HG02759 (cell line): ENCODE measurements around the gene TRIOBP.

ENCODE experiments used
- ATAC-seq: cut with Tn5 transposase; IDR thresholded peaks from one replicate; pipeline ENCODE4 v1.9.1; 2021; ENCODE audit warnings: mild to moderate bottlenecking, moderate library complexity; ENCODE audit not compliant: unreplicated experiment

Gene TRIOBP

GRCh38 chr22:37747080-37747714, 50.3 kb downstream of the TRIOBP start:
- ATAC-seq, result no peak

GRCh38 chr22:37747715-37748100, 50.9 kb downstream of the TRIOBP start:
- ATAC-seq, result no peak

GRCh38 chr22:37748659-37749058, 51.8 kb downstream of the TRIOBP start:
- ATAC-seq, result no peak

- no peak for ATAC-seq
Observed at GRCh38 chr22:37749226-37749625, 52.4 kb downstream of the TRIOBP start.

DNA sequence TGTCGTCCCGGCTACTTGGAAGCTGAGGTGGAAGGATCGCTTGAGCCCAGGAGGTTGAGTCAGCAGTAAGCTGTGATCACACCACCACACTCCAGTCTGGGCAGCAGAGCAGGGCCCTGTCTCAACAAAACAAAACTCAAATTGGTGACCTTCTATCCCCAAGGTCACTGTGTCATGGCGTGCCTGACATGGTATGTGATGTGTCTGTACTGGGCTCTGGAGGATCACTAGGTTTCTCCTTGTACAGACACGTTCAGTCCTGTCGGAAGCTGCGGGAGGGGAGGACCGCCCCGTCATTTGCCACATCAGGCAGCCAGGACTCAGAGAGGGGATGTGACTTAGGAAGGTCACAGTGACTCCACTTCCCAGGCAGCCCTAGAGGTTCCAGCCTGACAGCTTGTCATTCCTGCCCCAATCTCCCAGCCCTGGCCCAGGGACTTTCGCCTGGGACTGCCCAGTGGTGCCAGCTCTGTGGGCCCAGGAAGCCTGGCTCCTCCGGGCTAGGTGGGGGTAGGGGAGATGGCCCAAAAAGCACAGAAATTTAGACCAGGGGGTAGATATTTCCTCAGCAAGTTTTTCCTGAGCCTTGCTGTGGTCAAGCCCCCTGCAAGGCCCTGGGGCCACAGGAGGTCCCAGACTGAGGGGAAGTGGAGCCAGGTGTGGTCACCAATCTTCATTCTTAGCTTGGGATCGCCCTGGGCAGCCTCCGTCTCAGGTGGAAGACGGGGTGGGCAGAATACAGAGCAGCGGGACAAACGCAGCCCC, 53.2 kb downstream of the TRIOBP start:
- ATAC-seq, result no peak

GRCh38 chr22:37750596-37751162, 53.8 kb downstream of the TRIOBP start:
- no peak for ATAC-seq

- no peak for ATAC-seq
Observed at GRCh38 chr22:37751449-37752188, 54.8 kb downstream of the TRIOBP start.

GRCh38 chr22:37752189-37753087, 55.6 kb downstream of the TRIOBP start:
- no peak for ATAC-seq

DNA sequence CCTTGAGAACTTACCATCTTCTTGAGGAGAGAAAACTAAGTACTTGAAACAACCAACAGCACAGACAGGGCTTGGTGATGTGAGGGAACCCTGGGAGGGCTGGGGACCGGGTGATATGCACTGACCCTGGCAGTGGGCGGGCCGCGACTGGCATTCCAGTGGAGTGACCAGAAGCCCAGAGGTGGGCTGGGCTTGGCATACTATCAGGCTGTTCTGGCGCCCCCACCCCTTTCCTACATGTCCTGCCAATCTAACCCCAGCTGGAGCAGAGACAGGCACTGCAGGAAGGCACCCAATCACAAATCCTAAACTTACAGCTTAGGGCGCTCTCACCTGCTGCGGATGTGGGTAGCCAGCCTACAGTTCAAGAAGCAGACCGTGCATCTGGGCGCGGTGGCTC, 56.9 kb downstream of the TRIOBP start:
- no peak for ATAC-seq

- no peak for ATAC-seq
Observed at GRCh38 chr22:37757663-37758062, 60.8 kb downstream of the TRIOBP start.

DNA sequence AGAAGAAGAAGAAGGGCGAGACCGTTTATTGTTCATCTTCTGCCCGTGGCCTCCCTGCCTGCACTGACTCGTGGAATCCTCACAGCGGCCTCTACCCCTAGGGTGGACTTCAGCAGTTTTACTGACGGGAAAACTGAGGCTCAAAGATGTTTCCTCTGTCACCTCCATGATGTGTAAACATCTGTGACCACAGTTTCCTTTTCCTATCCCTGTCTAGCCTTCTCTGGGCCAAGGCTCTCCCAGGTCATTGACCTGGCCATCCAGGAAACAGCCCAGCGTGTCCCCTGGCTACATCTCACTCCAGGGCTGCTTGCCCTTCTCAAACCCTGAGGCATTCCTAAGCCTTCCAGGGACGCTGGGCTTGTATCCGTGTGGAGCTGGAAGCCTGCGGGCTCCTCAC, 61.8 kb downstream of the TRIOBP start:
- no peak for ATAC-seq

- ATAC-seq, result no peak
Observed at GRCh38 chr22:37759281-37759680, 62.4 kb downstream of the TRIOBP start.

GRCh38 chr22:37760152-37760551, 63.3 kb downstream of the TRIOBP start:
- no peak for ATAC-seq

- no peak for ATAC-seq
Observed at GRCh38 chr22:37762389-37762836, 65.6 kb downstream of the TRIOBP start.

- ATAC-seq, result no peak
Observed at GRCh38 chr22:37763012-37763411, 66.2 kb downstream of the TRIOBP start.

DNA sequence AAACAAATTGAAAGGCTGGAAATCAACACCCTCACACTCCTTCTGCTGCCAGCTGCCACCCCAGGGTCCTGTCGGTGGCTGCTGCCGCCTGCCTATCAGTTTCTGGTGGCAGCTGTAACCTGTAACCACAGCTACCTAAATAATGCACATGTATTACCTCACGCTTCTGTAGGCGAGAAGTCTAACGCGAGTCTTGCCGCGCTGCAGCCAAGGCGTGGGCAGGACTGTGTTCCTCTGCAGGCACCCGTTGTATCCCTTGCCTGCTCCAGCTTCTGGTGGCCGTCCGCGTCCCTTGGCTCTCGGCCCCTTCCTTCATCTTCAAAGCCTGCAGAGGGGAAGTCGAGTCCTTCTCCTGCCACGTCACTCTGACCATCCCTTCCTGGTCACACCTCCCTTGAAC, 66.8 kb downstream of the TRIOBP start:
- no peak for ATAC-seq

- ATAC-seq, result no peak
Observed at GRCh38 chr22:37764622-37765021, 67.8 kb downstream of the TRIOBP start.

DNA sequence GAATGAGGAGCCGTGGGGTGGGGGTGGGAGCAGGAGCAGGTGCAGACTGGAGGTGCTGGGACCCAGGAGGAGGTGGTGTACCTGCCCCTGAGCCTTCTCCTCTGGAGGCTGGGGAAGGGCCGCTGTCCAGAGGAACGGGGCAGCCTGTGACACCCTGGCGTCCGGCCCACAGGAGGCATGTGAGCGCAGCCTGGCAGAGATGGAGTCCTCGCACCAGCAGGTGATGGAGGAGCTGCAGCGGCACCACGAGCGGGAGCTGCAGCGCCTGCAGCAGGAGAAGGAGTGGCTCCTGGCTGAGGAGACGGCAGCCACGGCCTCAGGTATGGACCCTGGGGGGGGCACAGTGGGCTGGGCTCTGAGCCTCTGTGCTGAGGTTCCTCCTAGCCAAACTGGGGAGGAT, 68.7 kb downstream of the TRIOBP start:
- no peak for ATAC-seq

- no peak for ATAC-seq
Observed at GRCh38 chr22:37765953-37766576, 69.2 kb downstream of the TRIOBP start.

GRCh38 chr22:37768273-37768672, 71.4 kb downstream of the TRIOBP start:
- no peak for ATAC-seq
